ENCODE results near the gene LONRF2. TPM values are rescaled to one million over a fixed set of nuclear protein-coding genes. Genes with fewer than 3 reads are reported as not detected.
A peak's percentile ranks its signal among the peaks of the same experiment; 100 is the strongest.

Gene LONRF2
- total RNA-seq, 4 donors from 2014 or later: 27.9 to 188 (median 58.5) TPM

GRCh38 chr2:100266126-100266525 is 56.2 kb downstream of the LONRF2 start:
- Histone ChIP-seq H3K4me1 (no peaks in the 10 kb centered on the region), H3K4me3 (no peak overlapping the region), H3K9me3 (no peaks in the 10 kb centered on the region), H3K36me3 (no peaks in the 10 kb centered on the region), H3K27ac (no peak overlapping the region), H3K27me3 (no peaks in the 10 kb centered on the region)
- DNase-seq: no peak
- TF ChIP-seq POLR2A (IDR thresholded peaks at IDR 0.05) (no peak), CTCF (IDR thresholded peaks at IDR 0.05) (no peak)
- intact Hi-C loops (cut with DNase I; ENCODE audit: low total_unique reads): no loop called here

DNA sequence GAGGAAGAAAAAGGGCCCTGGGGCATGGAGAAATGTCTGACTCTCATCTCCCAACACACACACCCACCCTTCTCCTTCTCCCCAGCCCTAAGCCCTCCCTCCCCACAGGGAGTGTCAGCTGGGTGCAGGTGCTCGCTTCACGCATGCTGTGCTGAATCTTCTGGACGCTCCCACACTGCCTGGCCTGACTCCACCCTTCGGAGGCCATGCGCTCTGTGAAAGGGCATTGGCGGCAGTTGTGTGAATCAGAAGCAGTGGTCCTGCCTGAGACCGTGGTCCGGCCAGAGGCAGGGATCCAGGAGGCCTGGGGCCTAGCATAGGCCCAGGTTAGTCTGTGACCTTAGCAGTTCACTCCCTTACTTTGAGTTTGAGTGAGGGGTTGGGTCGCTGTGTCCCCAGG is 57.1 kb downstream of the LONRF2 start:
- Histone ChIP-seq H3K4me1 (no peaks in the 10 kb centered on the region), H3K27me3 (no peaks in the 10 kb centered on the region), H3K36me3 (no peaks in the 10 kb centered on the region), H3K27ac (peak overlapping the region in 1 of 2 donors; percentile 25), H3K4me3 (no peak overlapping the region), H3K9me3 (no peaks in the 10 kb centered on the region)
- intact Hi-C loops (cut with DNase I; ENCODE audit: low total_unique reads): no loop called here
- TF ChIP-seq CTCF (IDR thresholded peaks at IDR 0.05) (no peak), POLR2A (IDR thresholded peaks at IDR 0.05) (no peak)
- no peak for DNase-seq

DNA sequence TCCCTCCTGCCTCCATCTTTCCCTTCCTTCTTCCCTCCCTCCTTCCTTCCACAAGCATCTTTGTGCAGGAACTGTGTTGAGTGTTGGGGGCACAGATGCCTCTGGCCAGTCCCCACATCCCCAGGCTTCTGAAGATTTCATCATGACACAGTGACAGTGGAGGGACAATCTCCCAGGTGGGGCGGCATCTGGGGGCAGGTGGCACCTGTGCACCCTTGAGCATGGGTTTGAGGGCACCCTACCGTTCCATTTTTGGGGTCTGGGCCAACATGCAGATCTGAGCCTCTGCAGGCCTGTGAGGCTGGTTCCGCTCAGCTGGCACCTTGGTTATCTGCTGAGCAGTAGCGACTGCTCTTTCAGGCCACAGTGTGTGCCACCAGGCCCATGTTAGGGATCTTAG is 57.6 kb downstream of the LONRF2 start:
- no peak for DNase-seq
- H3K36me3 ChIP-seq: no peaks in the 10 kb centered on the region
- H3K4me3 ChIP-seq: no peak overlapping the region
- peak overlapping the region in 1 of 2 donors; percentile 50 for H3K27ac ChIP-seq
- H3K9me3 ChIP-seq: no peaks in the 10 kb centered on the region
- intact Hi-C loops (cut with DNase I; ENCODE audit: low total_unique reads): no loop called here
- TF ChIP-seq POLR2A (IDR thresholded peaks at IDR 0.05): no peak
- no peak for TF ChIP-seq CTCF (IDR thresholded peaks at IDR 0.05)
- no peaks in the 10 kb centered on the region for H3K27me3 ChIP-seq
- no peaks in the 10 kb centered on the region for H3K4me1 ChIP-seq

GRCh38 chr2:100264121-100264520 is 58.2 kb downstream of the LONRF2 start:
- intact Hi-C loops (cut with DNase I; ENCODE audit: low total_unique reads): no loop called here

More at GRCh38 chr2:100264121-100264520, 58.2 kb downstream of the LONRF2 start:
- no peak for TF ChIP-seq POLR2A (IDR thresholded peaks at IDR 0.05)
- no peak for TF ChIP-seq CTCF (IDR thresholded peaks at IDR 0.05)
- DNase-seq: no peak
- no peaks in the 10 kb centered on the region for H3K4me1 ChIP-seq
- H3K27ac ChIP-seq: peak overlapping the region in 1 of 2 donors; percentile 50
- no peaks in the 10 kb centered on the region for H3K27me3 ChIP-seq
- H3K4me3 ChIP-seq: no peak overlapping the region
- no peaks in the 10 kb centered on the region for H3K36me3 ChIP-seq
- H3K9me3 ChIP-seq: no peaks in the 10 kb centered on the region

Measured in uterus (tissue), 4 donors.